ENCODE data around the gene IRF2BP2. TPM values are rescaled to one million over a fixed set of nuclear protein-coding genes. Genes with fewer than 3 reads are reported as not detected.

The IRF2BP2 gene
- total and polyA plus RNA-seq, 2 of the 13 experiments (the other 11 are each of a cell fraction or from before 2014, with no cell fraction given) = 140 to 147 TPM

- TF ChIP-seq ZNF225 (CRISPR knock-in tag; IDR thresholded peaks at IDR 0.05) = no peak
- no peak for TF ChIP-seq ZNF530 (CRISPR knock-in tag; IDR thresholded peaks at IDR 0.05; ENCODE audit: low read depth)
- TF ChIP-seq ESRRA (CRISPR knock-in tag; IDR thresholded peaks at IDR 0.05; ENCODE audit: low read depth) = 0 out of 2 replicates have a peak, but pooled peaks have one; percentile 35
- peak; percentile 44; the same call in 1 of the 2 replicates for TF ChIP-seq IRF2 (CRISPR knock-in tag; IDR thresholded peaks at IDR 0.05)
- TF ChIP-seq EZH2 (conservative IDR thresholded peaks at IDR 0.05; ENCODE audit: low read depth, low read length) = no peak
- TF ChIP-seq ARID5B (CRISPR knock-in tag; IDR thresholded peaks at IDR 0.05) = peak; percentile 86
- no peak for TF ChIP-seq ZSCAN5A (CRISPR knock-in tag; IDR thresholded peaks at IDR 0.05; ENCODE audit: borderline replicate concordance)
- TF ChIP-seq SMARCC2 (IDR thresholded peaks at IDR 0.05) = no peak
- TF ChIP-seq, protein P1, sequence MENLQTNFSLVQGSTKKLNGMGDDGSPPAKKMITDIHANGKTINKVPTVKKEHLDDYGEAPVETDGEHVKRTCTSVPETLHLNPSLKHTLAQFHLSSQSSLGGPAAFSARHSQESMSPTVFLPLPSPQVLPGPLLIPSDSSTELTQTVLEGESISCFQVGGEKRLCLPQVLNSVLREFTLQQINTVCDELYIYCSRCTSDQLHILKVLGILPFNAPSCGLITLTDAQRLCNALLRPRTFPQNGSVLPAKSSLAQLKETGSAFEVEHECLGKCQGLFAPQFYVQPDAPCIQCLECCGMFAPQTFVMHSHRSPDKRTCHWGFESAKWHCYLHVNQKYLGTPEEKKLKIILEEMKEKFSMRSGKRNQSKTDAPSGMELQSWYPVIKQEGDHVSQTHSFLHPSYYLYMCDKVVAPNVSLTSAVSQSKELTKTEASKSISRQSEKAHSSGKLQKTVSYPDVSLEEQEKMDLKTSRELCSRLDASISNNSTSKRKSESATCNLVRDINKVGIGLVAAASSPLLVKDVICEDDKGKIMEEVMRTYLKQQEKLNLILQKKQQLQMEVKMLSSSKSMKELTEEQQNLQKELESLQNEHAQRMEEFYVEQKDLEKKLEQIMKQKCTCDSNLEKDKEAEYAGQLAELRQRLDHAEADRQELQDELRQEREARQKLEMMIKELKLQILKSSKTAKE (CRISPR knock-in tag; IDR thresholded peaks at IDR 0.05; ENCODE audit: borderline replicate concordance) = no peak
- no peak for TF ChIP-seq ARNT2 (CRISPR knock-in tag; IDR thresholded peaks at IDR 0.05; ENCODE audit: low read depth)
- TF ChIP-seq CREB3 (CRISPR knock-in tag; IDR thresholded peaks at IDR 0.05) = no peak
- no peak for TF ChIP-seq ZNF598 (CRISPR knock-in tag; IDR thresholded peaks at IDR 0.05; ENCODE audit: borderline replicate concordance)
Measured at GRCh38 chr1:234602334-234603220, 7.4 kb downstream of the IRF2BP2 start (continued).

All from HepG2 (cell line).